Measurements from ENCODE around the gene ADAMTS6. TPM values are rescaled to one million over a fixed set of nuclear protein-coding genes. Genes with fewer than 3 reads are reported as not detected.

Gene ADAMTS6
- total RNA-seq, 5 donors from 2014 or later (not counting 1 experiment from before 2014, with no cell fraction given), result 2.0 to 5.3 (median 4.0) TPM

- ChIA-PET CTCF (no interaction called here), POLR2A (interaction anchor here in 1 of 2 donors (0.6 kb wide), 1 partner anchor 258 kb away, joined by 5 read pairs; no protein-coding TSS in a partner anchor)
- H3K4me3 Mint-ChIP-seq, result no peak overlapping the region
- ATAC-seq (replicated peaks in 1 of 4), result no peak
- no peak overlapping the region for H3K27ac ChIP-seq (ENCODE audit: low read length)
- 61% methylated on average over 9 of the region's 16 CpGs for WGBS (ENCODE audit: insufficient coverage)
- no peak overlapping the region for H3K27ac Mint-ChIP-seq
- H3K36me3 ChIP-seq (ENCODE audit: control insufficient read depth in 2 of 2, extremely low read depth in 1 of 2, insufficient read depth in 1 of 2, low read length in 1 of 2), result no peaks in the 10 kb centered on the region
- H3K4me1 Mint-ChIP-seq, result no peaks in the 10 kb centered on the region
- H3K27me3 Mint-ChIP-seq, result no peaks in the 10 kb centered on the region
- H3K4me3 ChIP-seq (ENCODE audit: control insufficient read depth in 1 of 2, extremely low read depth in 1 of 2, low read length in 1 of 2), result no peak overlapping the region
- no peaks in the 10 kb centered on the region for H3K9me3 Mint-ChIP-seq
- H3K4me1 ChIP-seq (ENCODE audit: control insufficient read depth in 1 of 2, extremely low read depth in 1 of 2, insufficient read depth in 2 of 2, low read length in 2 of 2), result no peaks in the 10 kb centered on the region
- no peaks in the 10 kb centered on the region for H3K27me3 ChIP-seq (replicated peaks in 1 of 2; ENCODE audit: control insufficient read depth in 2 of 2, extremely low read depth in 1 of 2, insufficient read depth in 2 of 2, low read length in 1 of 2)
- no peaks in the 10 kb centered on the region for H3K36me3 Mint-ChIP-seq
- H3K9me3 ChIP-seq, result no peaks in the 10 kb centered on the region
- no peak for DNase-seq
Measured at GRCh38 chr5:65125591-65126541, 355.9 kb downstream of the ADAMTS6 start.

GRCh38 chr5:65121880-65122436 is 359.8 kb downstream of the ADAMTS6 start:
- no peak overlapping the region for H3K27ac Mint-ChIP-seq
- ChIA-PET POLR2A (no interaction called here), CTCF (no interaction called here)
- H3K27me3 ChIP-seq (replicated peaks in 1 of 2; ENCODE audit: control insufficient read depth in 2 of 2, extremely low read depth in 1 of 2, insufficient read depth in 2 of 2, low read length in 1 of 2), result no peaks in the 10 kb centered on the region
- no peaks in the 10 kb centered on the region for H3K36me3 Mint-ChIP-seq
- H3K9me3 ChIP-seq, result no peaks in the 10 kb centered on the region
- no peaks in the 10 kb centered on the region for H3K27me3 Mint-ChIP-seq
- peaks cover 5 to 10% (median 5%) of the 10 kb centered on the region in 3 donors for H3K9me3 Mint-ChIP-seq
- H3K36me3 ChIP-seq (ENCODE audit: control insufficient read depth in 2 of 2, extremely low read depth in 1 of 2, insufficient read depth in 1 of 2, low read length in 1 of 2), result no peaks in the 10 kb centered on the region
- no peak for DNase-seq
- H3K4me1 ChIP-seq (ENCODE audit: control insufficient read depth in 1 of 2, extremely low read depth in 1 of 2, insufficient read depth in 2 of 2, low read length in 2 of 2), result no peaks in the 10 kb centered on the region
- WGBS (ENCODE audit: insufficient coverage), result 92% methylated on average over 5 of the region's 10 CpGs
- no peak for ATAC-seq (replicated peaks in 1 of 4)
- no peaks in the 10 kb centered on the region for H3K4me1 Mint-ChIP-seq
- H3K4me3 ChIP-seq (ENCODE audit: control insufficient read depth in 1 of 2, extremely low read depth in 1 of 2, low read length in 1 of 2), result no peak overlapping the region
- no peak overlapping the region for H3K27ac ChIP-seq (ENCODE audit: low read length)
- H3K4me3 Mint-ChIP-seq, result no peak overlapping the region

- H3K4me1 Mint-ChIP-seq, result no peaks in the 10 kb centered on the region
- no peak overlapping the region for H3K4me3 ChIP-seq (ENCODE audit: control insufficient read depth in 1 of 2, extremely low read depth in 1 of 2, low read length in 1 of 2)
- WGBS (ENCODE audit: insufficient coverage), result 83% methylated on average over 1 of the region's 2 CpGs
- no peaks in the 10 kb centered on the region for H3K9me3 ChIP-seq
- no peak overlapping the region for H3K27ac ChIP-seq (ENCODE audit: low read length)
- H3K36me3 Mint-ChIP-seq, result no peaks in the 10 kb centered on the region
- no peaks in the 10 kb centered on the region for H3K36me3 ChIP-seq (ENCODE audit: control insufficient read depth in 2 of 2, extremely low read depth in 1 of 2, insufficient read depth in 1 of 2, low read length in 1 of 2)
- H3K27me3 Mint-ChIP-seq, result no peaks in the 10 kb centered on the region
- ATAC-seq (replicated peaks in 1 of 4) (no peak), DNase-seq (no peak)
- CTCF ChIA-PET, result no interaction called here
- H3K4me3 Mint-ChIP-seq, result no peak overlapping the region
- peaks cover 5 to 10% (median 5%) of the 10 kb centered on the region in 3 donors for H3K9me3 Mint-ChIP-seq
- H3K27ac Mint-ChIP-seq, result no peak overlapping the region
- POLR2A ChIA-PET, result no interaction called here
- H3K4me1 ChIP-seq (ENCODE audit: control insufficient read depth in 1 of 2, extremely low read depth in 1 of 2, insufficient read depth in 2 of 2, low read length in 2 of 2), result no peaks in the 10 kb centered on the region
- H3K27me3 ChIP-seq (replicated peaks in 1 of 2; ENCODE audit: control insufficient read depth in 2 of 2, extremely low read depth in 1 of 2, insufficient read depth in 2 of 2, low read length in 1 of 2), result no peaks in the 10 kb centered on the region
Measured at GRCh38 chr5:65120371-65120967, 361.3 kb downstream of the ADAMTS6 start.

GRCh38 chr5:65117525-65117924 is 364.2 kb downstream of the ADAMTS6 start:
- H3K4me1 Mint-ChIP-seq, result no peaks in the 10 kb centered on the region
- H3K27ac Mint-ChIP-seq, result no peak overlapping the region
- DNase-seq, result no peak
- Histone ChIP-seq H3K4me1 (ENCODE audit: control insufficient read depth in 1 of 2, extremely low read depth in 1 of 2, insufficient read depth in 2 of 2, low read length in 2 of 2) (no peaks in the 10 kb centered on the region), H3K36me3 (ENCODE audit: control insufficient read depth in 2 of 2, extremely low read depth in 1 of 2, insufficient read depth in 1 of 2, low read length in 1 of 2) (no peaks in the 10 kb centered on the region), H3K27me3 (replicated peaks in 1 of 2; ENCODE audit: control insufficient read depth in 2 of 2, extremely low read depth in 1 of 2, insufficient read depth in 2 of 2, low read length in 1 of 2) (no peaks in the 10 kb centered on the region), H3K4me3 (ENCODE audit: control insufficient read depth in 1 of 2, extremely low read depth in 1 of 2, low read length in 1 of 2) (no peak overlapping the region), H3K27ac (ENCODE audit: low read length) (no peak overlapping the region), H3K9me3 (no peaks in the 10 kb centered on the region)
- H3K4me3 Mint-ChIP-seq, result no peak overlapping the region
- H3K36me3 Mint-ChIP-seq, result no peaks in the 10 kb centered on the region
- POLR2A ChIA-PET, result interaction anchor here in 1 of 2 donors (0.6 kb wide), 1 partner anchor 14 kb away, joined by 3 read pairs; no protein-coding TSS in a partner anchor
- H3K9me3 Mint-ChIP-seq, result peaks cover 5 to 10% (median 5%) of the 10 kb centered on the region in 3 donors
- no CpG with 5 or more reads among the region's 2 CpGs for WGBS (ENCODE audit: insufficient coverage)
- CTCF ChIA-PET, result no interaction called here
- ATAC-seq (replicated peaks in 1 of 4), result no peak
- no peaks in the 10 kb centered on the region for H3K27me3 Mint-ChIP-seq

DNA sequence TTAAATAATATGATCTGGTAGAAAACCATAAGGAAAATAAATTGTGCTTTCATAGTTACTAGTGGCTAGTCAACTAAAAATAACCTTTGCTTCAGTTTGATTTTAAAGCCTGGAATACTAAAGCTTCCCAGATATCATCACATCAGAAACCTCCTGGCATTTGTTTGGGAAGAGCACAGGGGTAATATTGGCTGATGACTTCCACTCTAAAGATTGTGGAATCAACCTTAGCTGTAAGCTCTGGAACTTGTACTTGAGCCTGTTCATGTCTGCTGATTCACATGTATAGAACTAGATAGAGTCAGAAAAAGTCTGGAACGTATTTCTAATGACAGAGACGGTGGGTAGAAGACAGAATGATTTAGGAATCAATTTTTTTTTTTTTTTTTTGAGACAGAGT is 367.9 kb downstream of the ADAMTS6 start:
- ATAC-seq (replicated peaks in 1 of 4) (no peak), DNase-seq (no peak)
- WGBS (ENCODE audit: insufficient coverage), result no CpG with 5 or more reads among the region's 2 CpGs
- no peak overlapping the region for H3K27ac ChIP-seq (ENCODE audit: low read length)
- H3K36me3 ChIP-seq (ENCODE audit: control insufficient read depth in 2 of 2, extremely low read depth in 1 of 2, insufficient read depth in 1 of 2, low read length in 1 of 2), result no peaks in the 10 kb centered on the region
- no peaks in the 10 kb centered on the region for H3K4me1 ChIP-seq (ENCODE audit: control insufficient read depth in 1 of 2, extremely low read depth in 1 of 2, insufficient read depth in 2 of 2, low read length in 2 of 2)
- Mint-ChIP-seq H3K4me3 (no peak overlapping the region), H3K4me1 (no peaks in the 10 kb centered on the region), H3K27me3 (peaks cover 4 to 5% of the 10 kb centered on the region in 2 donors), H3K27ac (no peak overlapping the region), H3K9me3 (peaks cover 5 to 10% (median 5%) of the 10 kb centered on the region in 3 donors), H3K36me3 (no peaks in the 10 kb centered on the region)
- ChIA-PET CTCF (no interaction called here), POLR2A (no interaction called here)
- H3K9me3 ChIP-seq, result no peaks in the 10 kb centered on the region
- H3K4me3 ChIP-seq (ENCODE audit: control insufficient read depth in 1 of 2, extremely low read depth in 1 of 2, low read length in 1 of 2), result no peak overlapping the region
- H3K27me3 ChIP-seq (replicated peaks in 1 of 2; ENCODE audit: control insufficient read depth in 2 of 2, extremely low read depth in 1 of 2, insufficient read depth in 2 of 2, low read length in 1 of 2), result no peaks in the 10 kb centered on the region

GRCh38 chr5:65111961-65112658 is 369.6 kb downstream of the ADAMTS6 start:
- H3K4me3 ChIP-seq (ENCODE audit: control insufficient read depth in 1 of 2, extremely low read depth in 1 of 2, low read length in 1 of 2), result no peak overlapping the region
- WGBS (ENCODE audit: insufficient coverage), result 93% methylated on average over 5 of the region's 12 CpGs
- DNase-seq, result no peak
- no peak overlapping the region for H3K27ac ChIP-seq (ENCODE audit: low read length)
- Mint-ChIP-seq H3K27me3 (peaks cover 4 to 5% of the 10 kb centered on the region in 2 donors), H3K9me3 (peaks cover 0 to under 1% (median 0%) of the 10 kb centered on the region in 3 donors), H3K4me1 (no peaks in the 10 kb centered on the region), H3K4me3 (no peak overlapping the region), H3K27ac (no peak overlapping the region), H3K36me3 (no peaks in the 10 kb centered on the region)
- H3K4me1 ChIP-seq (ENCODE audit: control insufficient read depth in 1 of 2, extremely low read depth in 1 of 2, insufficient read depth in 2 of 2, low read length in 2 of 2), result no peaks in the 10 kb centered on the region
- ChIA-PET CTCF (no interaction called here), POLR2A (no interaction called here)
- ATAC-seq (replicated peaks in 1 of 4), result no peak
- no peaks in the 10 kb centered on the region for H3K27me3 ChIP-seq (replicated peaks in 1 of 2; ENCODE audit: control insufficient read depth in 2 of 2, extremely low read depth in 1 of 2, insufficient read depth in 2 of 2, low read length in 1 of 2)
- H3K36me3 ChIP-seq (ENCODE audit: control insufficient read depth in 2 of 2, extremely low read depth in 1 of 2, insufficient read depth in 1 of 2, low read length in 1 of 2), result no peaks in the 10 kb centered on the region
- H3K9me3 ChIP-seq, result no peaks in the 10 kb centered on the region
